Limb (tissue), 2 donors: Measurements from ENCODE around the gene CACNA1I.
"Not testable (repeated sequence)": the region's sequence is repeated elsewhere in the genome, so short reads cannot be mapped to it uniquely, and the experiment has no call there.

Experiments used
- DNase-seq, 2 donors: peaks; one replicate each; pipeline ENCODE4 v3.0.0-alpha.2; 2016; ENCODE audit errors: extremely low spot score in 2 of 2

Gene CACNA1I

GRCh38 chr22:39718921-39719475 is 148.4 kb downstream of the CACNA1I start:
- peak in 1 of 2 donors; percentile 21 for DNase-seq

- no peak for DNase-seq
These were observed 149.3 kb downstream of the CACNA1I start for GRCh38 chr22:39719559-39720450.

GRCh38 chr22:39721206-39722031 is 150.9 kb downstream of the CACNA1I start:
- DNase-seq: peak in 1 of 2 donors; percentile 20

- DNase-seq: no peak
These were observed 151.4 kb downstream of the CACNA1I start for GRCh38 chr22:39722032-39722325.

GRCh38 chr22:39722501-39722900 is 151.9 kb downstream of the CACNA1I start:
- DNase-seq: no peak

- no peak for DNase-seq
These were observed 152.9 kb downstream of the CACNA1I start for GRCh38 chr22:39723463-39723862.

GRCh38 chr22:39723899-39724351 is 153.4 kb downstream of the CACNA1I start:
- no peak for DNase-seq

GRCh38 chr22:39724390-39724789 is 153.8 kb downstream of the CACNA1I start:
- no peak for DNase-seq

GRCh38 chr22:39724857-39725256 is 154.3 kb downstream of the CACNA1I start:
- no peak for DNase-seq

GRCh38 chr22:39725351-39726035 is 154.9 kb downstream of the CACNA1I start:
- no peak for DNase-seq

- DNase-seq: no peak
These were observed 157.0 kb downstream of the CACNA1I start for GRCh38 chr22:39727541-39727940.

- DNase-seq: no peak
These were observed 157.8 kb downstream of the CACNA1I start for GRCh38 chr22:39728236-39728860.

- DNase-seq: no peak
These were observed 158.8 kb downstream of the CACNA1I start for GRCh38 chr22:39729141-39729934.

- DNase-seq: no peak
These were observed 160.9 kb downstream of the CACNA1I start for GRCh38 chr22:39731481-39731880.

- DNase-seq: no peak
These were observed 161.5 kb downstream of the CACNA1I start for GRCh38 chr22:39731881-39732555.

GRCh38 chr22:39732625-39733024 is 162.1 kb downstream of the CACNA1I start:
- no peak for DNase-seq

GRCh38 chr22:39733191-39733590 is 162.6 kb downstream of the CACNA1I start:
- no peak for DNase-seq

GRCh38 chr22:39734046-39734445 is 163.5 kb downstream of the CACNA1I start:
- DNase-seq: not testable (repeated sequence)

- DNase-seq: no peak
These were observed 164.3 kb downstream of the CACNA1I start for GRCh38 chr22:39734866-39735265.

- no peak for DNase-seq
These were observed 165.2 kb downstream of the CACNA1I start for GRCh38 chr22:39735776-39736175.
